GM19324 (cell line): ENCODE measurements around the gene TCHP.
"Not testable (repeated sequence)": the region's sequence is repeated elsewhere in the genome, so short reads cannot be mapped to it uniquely, and the experiment has no call there.

Experiments used
- ATAC-seq: cut with Tn5 transposase; IDR thresholded peaks from one replicate; pipeline ENCODE4 v1.9.1; 2021; ENCODE audit warnings: mild to moderate bottlenecking, moderate library complexity; ENCODE audit not compliant: unreplicated experiment, low FRiP score

The TCHP gene, protein sequence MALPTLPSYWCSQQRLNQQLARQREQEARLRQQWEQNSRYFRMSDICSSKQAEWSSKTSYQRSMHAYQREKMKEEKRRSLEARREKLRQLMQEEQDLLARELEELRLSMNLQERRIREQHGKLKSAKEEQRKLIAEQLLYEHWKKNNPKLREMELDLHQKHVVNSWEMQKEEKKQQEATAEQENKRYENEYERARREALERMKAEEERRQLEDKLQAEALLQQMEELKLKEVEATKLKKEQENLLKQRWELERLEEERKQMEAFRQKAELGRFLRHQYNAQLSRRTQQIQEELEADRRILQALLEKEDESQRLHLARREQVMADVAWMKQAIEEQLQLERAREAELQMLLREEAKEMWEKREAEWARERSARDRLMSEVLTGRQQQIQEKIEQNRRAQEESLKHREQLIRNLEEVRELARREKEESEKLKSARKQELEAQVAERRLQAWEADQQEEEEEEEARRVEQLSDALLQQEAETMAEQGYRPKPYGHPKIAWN

DNA sequence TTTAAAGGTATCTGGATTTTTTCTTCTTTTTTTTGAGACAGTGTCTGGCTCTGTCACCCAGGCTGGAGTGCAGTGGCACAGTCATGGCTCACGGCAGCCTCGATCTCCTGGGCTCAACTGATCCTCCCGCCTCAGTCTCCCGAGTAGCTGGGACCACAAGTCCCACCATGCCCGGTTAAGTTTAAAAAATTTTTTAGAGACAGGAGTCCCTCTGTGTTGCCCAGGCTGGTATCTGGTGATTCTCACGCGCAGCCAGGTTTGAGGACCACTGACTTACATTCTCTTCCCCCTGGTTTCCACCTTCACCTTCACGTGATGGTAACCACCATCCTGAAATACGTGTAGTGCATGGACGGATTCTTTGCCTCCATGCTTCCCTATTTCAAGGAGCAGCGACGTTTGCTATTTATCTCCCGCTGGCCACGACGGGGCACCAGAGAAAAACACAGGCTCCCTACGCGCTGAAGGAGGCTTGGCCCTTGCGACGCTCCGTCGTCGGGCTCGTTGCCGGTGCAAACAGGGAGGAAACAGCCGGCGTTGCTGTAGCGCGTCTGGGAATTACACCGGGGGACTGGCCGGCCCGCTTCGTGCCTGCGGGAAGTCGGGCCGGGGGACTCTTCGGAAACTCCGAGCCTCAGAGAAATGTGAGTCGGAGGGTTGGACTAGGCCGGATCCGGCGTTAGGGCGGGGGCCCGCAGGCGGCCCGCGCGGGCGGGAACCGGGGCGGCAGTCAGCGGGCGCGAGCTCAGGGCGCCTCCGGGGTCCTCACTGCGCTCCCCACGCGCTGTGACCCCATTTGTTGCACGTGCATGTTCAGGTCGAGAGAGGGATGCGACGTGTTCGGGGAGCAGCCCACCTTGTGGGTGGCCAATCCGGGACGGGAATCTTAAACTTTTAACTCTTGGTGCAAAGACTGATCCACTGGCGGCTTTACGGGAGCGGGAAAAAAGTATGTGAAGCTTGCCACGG is at the start of gene TCHP:
Gene TCHP (plus strand): TSS at position 492 of the 969 bp plus-strand sequence. CDS start 2,753 bp downstream, outside the sequence.
- peak; percentile 67 for ATAC-seq

DNA sequence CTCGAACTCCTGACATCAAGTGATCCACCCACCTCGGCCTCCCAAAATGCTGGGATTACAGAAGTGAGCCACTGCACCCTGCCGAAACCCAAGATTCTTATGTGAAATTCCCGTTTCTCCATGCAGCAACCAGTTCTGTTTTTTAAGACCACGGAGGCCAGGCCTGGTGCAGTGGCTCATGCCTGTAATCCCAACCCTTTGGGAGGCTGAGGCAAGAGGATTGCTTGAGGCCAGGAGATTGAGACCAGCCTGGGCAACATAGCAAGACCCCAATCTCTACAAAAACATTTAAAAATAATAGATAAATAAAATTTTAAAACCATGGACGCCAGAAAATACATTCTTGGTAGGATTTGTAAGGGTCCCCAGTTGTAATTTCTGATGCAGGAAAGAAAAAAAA is 49.6 kb upstream of the TCHP start:
- ATAC-seq = not testable (repeated sequence)

DNA sequence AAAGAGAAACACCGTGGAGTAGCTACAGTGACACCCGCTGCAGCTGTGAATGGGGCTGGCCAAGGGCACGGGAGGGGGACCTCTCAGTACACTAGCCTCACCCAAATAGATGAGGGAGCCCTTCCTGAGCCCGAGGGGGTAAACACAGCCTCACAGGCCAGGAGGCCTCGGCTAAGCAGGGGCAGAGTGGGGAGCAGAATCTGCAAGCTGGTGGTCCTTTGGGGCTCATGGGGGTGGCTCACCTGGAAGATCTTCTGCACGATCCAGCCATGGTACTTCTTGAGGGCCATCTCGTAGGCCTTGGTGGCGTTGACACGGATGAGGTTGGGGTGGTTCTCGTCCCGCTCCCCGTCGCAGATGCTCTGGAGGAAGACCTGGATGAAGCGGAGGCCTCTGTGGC is 44.7 kb upstream of the TCHP start:
- no peak for ATAC-seq

DNA sequence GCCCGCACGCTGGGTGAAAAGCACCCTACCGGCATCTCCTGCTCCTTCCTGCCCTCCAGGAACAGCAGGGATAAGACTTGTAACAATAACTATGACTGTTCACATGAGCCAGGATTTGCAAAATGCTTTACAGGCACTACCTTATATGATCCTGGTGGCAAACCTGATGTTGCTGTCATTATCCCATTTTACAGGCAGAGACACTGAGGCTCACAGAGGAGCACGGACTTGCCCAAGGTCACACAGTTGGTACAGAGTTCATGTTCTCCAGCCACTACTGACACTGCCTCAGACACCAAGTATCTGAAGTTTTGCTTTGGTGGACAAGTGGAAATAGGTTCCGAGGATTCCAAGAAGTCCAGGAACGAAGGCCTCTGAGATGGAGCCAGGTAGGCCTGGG is 42.4 kb upstream of the TCHP start:
- no peak for ATAC-seq

DNA sequence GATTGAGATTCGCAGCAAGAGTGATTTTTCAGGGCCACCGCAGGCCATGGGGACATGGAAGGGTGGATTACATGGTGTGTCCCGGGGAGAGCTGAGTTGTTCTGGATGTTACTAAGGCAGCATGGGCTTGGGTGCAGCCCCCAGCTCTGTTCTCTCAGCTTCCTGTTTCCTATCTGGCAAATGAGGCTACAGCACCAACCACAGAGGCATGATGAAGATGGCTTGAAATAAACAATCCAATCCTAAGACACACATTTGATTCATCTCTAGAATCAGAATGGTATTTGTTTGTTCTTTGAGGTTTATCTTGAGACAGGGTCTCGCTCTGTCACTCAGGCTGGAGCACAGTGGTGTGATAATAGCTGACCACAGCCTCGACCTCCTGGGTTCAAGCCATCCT is 41.3 kb upstream of the TCHP start:
- no peak for ATAC-seq

DNA sequence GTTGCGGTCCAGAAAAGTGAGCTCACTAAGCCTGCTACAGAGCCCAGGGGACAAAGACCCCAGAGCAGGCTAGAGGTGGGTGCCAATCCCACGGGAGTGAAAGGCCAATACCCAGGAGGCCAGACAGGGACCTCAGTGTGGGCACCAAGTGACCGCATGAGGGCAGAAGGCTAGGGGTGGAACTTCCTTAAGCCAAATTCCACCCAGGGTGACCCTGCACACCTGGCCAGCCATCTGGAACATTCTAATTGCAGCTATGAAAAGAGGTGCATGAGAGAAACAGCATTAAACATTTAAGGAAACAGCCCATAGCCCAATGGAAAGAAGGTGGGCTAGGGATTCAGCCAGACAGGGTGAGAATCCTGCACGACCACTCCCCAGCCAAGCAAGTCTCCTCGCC is 39.1 kb upstream of the TCHP start:
- no peak for ATAC-seq

DNA sequence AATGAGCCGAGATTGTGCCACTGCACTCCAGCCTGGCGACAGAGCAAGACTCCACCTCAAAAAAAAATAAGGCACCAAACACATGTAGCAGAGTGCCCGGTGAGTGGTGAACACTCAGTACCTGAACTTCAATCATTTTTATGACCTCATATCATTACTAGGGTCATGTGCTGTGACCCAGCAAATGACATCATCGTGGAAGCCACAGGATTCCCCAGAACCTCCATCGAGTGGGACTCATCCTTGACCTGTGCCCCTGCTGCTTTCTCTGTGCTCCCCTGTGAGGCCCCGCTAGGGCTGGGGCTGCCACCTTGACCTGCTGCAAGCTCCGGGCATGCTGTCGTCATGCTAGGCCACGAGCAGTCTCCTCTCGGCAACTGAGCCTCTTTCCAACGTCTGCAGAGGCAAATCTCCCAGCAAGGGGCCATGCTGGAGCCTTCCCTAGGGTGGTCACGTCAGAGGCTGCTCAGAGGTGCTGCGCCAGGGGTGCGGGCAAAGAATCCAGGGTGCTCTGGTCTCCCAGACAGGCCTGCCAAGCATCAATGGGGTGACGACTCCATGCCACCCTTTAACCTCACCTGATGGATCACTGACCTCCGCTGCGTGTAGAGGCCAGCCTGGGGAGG is 38.3 kb upstream of the TCHP start:
- no peak for ATAC-seq

DNA sequence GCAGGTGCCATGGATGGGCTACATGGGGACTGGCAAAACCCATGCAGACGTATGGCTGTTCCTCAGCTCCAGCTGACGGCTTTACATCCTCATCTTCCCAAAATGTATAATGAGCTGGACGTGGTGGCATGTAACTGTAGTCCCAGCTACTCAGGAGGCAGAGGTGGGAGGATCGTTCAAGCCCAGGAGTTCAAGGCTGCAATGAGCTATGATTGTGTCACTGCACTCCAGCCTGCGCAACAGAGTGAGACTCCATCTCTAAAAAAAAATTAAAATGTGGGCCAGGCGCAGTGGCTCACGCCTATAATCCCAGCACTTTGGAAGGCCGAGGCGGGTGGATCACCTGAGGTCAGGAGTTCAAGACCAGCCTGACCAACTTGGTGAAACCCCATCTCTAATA is 37.6 kb upstream of the TCHP start:
- ATAC-seq = not testable (repeated sequence)

DNA sequence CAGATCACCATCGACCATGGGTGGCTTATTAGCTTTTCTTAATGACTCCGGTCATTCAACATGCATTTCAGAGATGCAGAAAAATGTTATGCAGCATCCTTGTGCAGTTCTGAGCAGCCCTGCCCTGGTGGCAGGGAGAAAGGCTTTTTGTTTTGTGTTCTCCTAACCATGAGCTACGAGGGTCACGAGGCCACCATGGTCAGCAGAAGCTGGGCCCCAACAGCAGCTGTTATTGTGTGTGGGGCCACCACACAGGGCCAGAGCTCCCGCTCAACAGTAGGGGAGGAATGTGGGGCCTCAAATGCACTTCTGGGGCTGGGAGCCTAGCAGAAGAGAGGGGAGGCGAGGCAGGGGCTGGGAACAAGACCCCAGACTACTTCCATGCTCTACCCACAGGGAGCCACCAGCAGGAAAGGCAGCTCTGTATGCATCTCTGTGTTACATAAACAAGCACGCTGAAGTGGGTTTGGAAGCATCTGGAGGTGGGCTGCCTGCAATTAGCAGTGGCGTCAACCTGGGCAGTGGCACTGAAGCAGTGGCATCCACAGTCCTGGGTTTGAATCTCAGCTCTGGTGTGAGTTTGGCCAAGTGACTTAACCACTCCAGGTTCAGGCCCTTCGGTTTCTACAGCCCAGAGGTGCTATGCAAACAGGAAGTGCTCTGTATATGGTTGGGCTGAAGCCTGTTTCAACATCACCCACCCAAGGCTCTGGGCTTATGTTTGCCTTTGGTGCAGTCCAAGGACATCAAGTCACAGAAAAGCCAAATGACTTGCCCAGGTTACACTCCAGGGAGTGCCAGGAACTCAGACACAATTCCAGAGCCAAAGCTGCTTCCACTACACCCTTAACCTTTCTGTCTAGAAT is 36.0 kb upstream of the TCHP start:
- no peak for ATAC-seq

DNA sequence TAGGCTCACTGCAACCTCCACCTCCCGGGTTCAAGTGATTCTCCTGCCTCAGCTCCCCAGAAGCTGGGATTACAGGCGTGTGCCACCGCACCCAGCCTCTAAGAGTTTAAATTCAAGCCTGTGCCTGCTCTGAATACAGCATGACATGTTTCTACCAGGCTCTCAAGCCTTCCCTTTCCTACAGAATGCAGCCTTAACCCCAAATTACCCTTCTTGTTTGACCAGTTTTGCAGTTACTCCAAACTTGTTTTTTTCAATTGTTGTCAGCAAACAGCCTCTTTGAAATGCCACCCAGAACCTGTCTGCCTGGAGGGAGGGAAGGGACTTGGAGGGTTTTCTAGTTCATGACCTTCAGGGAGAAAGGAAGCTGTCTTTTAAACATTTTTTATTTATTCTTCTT is 35.2 kb upstream of the TCHP start:
- ATAC-seq = no peak

DNA sequence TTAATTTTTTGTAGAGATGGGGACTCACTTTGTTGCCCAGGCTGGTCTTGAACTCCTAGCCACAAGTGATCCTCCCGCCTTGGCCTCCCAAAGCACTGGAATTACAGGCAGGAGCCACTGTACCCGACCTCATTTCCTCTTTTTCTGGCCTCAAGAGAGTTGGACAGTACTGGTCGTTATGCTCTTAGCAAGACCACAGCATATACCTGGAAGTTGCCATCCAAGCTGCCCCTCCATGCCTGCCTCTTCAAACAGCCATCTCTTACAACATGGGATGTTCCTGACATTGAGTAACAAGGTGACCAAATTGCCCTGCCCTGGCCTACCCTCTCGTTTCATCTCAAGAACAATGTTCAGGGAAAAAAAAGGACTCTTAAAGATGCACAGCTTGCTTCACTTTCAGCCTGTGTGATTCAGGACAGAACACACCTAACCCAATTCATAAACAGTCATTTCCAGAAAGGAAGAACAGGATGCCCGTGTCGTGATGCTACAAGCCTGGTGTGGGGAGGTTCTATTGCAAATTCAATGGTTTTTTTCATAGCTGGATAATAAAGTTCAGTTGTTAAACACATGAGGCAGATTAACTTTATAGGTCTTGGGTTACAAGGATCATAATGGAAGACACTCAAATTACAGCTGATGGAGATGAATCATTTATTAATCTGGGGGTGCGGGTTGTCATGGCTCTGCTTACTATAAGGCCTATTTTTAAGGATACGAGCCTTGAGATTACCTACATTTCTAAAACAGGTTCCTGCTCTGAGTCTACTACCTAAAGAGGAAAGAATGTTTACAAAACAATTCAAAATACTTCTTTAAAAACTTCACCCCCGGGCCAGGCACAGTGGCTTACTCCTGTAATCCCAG is 31.7 kb upstream of the TCHP start:
- ATAC-seq = no peak

DNA sequence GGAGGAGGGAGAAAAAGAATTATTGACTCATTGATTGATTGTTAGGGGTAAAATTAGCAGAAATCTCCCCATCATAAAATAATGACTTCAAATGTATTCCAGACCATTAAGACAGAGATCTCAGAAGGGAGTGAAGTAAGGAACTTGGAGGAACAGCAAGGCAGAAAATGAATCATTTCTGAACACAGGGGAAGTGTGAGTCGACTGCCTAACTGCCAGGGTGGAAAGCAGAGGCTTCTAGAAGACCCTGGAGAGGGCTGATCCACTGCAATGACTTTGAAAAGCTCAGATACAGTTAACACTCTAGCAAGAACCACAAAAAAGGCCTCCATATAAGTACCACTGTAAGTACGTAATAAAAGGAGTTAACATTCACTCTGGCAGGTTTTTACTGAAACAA is 29.4 kb upstream of the TCHP start:
- ATAC-seq = no peak

DNA sequence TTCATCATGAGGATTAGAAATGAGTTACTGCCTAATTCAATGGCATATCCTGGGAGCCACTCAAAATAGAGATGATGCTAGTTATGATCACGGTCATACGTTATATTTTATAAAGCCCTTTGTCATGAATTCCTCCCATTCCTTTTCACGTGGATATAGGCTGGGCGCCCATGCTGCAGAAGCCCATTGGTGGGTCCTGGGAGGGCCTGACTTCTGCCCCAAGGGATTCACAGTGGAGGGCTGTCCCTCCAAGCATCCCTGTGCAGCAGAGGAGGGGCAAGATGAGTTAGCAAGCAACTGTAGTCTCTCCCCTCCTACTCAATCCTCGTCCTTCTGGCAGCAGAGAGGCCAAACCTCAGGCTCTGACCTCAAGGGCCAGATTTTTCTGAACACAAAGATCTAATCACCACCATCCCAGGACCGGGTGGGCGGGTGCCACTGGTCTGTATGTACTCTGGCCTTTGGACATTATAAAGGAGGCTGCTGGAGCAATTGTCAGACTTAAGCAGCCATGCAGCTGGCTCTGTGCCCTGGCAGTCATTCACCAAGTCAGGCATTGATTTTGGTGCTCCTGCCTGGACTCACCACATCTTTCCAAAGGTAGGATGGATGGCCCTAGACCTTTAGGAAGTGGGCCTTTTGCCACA is 28.3 kb upstream of the TCHP start:
- no peak for ATAC-seq

DNA sequence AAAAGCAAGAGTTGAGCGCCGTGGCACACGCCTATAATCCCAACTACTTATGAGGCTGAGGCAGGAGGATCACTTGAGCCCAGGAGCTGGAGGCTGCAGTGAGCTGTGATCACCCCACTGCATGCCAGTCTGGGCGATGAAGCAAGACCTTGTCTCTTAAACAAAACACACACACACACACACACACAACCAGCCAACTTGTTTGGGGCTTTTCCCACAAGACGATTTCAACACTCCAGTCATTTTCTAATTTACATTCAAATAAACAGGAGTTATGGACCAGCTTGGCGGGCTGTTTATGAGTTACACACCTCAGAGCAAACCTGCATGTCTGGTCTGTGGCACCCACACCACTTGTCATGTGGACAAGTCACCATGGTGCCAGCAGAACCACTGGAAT is 26.4 kb upstream of the TCHP start:
- no peak for ATAC-seq

DNA sequence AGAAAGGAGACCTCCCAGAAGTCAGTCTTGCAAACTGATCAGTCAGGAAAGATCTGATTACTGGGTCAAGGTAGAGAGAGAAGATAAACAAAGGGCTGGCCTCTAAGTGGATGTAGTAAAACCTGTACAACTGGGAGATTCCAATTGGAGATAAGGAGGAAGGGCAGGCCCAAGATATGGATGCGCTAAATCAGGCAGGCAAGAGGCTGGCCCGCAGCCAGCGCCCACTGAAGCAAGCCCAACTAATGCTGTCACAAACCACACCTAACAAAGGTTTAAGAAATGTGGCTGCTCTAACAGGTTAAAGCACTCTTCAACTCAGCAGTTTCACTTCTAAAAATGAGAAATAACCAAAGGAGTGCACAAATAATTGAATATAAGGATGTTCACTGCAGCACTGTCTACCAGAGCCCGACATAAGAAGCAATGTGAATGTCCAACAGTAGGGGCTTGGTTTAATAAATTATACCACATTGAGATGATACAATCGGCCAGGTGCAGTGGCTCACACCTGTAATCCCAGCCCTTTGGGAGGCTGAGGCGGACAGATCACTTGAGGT is 24.4 kb upstream of the TCHP start:
- ATAC-seq = no peak

DNA sequence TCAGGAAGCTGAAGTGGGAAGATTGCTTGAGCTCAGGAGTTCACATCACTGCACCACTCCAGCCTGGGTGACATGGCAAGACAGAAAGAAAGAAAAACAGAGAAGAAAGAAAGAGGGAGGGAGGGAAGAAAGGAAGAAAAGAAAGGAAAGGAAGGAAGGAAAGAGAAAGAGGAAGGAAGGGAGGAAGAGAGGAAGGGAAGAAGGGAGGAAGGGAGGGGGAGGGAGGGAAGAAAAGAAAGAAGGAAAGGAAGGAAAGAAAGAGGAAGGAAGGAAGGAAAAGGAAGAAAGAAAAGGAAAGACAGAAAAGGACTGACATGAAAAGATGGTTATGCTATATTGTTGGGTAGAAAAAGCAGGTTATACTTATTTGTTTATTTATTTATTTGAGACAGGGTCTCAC is 23.7 kb upstream of the TCHP start:
- no peak for ATAC-seq

DNA sequence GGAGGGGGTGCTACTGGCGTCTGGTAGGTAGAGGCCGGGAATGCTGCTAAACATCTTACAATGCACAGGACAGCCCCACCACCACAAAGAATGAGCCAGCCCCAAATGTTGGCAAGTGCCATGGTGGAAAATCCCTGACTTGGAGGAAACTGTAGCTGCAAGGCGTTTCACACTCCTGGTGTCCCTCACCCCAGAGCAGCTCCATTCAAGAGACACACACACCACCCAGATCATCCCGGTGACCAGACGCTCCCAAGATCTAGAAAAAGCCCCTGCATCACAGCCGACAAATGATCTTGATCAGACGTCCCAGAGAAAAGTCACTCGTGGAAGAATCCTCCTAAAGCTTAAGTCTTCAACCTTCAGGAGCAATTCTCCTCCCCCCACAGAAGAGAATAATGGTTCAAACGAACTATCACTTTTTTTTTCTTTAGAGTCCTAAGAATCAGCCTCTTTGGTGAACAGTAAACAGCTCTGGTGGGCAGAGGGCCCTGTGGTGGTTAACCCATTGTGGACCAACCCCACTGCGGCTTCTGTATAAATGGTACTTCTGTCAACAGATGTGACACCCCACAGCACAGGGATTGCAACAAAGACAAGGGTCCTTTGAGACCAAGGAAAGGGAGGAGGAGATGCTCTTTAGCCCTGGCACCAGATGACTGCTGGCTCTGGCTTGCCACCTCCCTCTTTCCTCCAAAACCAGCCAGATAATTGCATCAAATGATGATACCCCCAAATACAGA is 22.4 kb upstream of the TCHP start:
- ATAC-seq = no peak

DNA sequence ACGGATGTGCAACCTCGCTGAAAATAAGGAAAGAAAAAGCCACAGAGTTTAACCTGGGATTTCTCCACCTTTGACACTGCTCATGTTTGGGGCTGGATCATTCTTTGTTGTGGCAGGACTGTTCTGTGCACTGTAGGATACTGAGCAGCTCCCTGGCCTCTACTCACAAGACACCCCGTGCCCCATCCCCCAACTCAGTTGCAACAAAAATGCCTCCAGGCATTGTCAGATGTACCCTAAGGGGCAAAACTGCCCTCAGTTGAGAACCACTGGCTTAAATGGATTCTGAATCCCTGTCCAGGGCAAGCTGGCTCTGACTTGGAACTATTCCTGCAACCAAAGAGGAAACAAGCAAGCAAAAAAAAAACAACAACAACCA is 21.8 kb upstream of the TCHP start:
- ATAC-seq = no peak
